Mesothelial cell of epicardium (in vitro differentiated cells): Measurements from ENCODE around the gene NXPE4. TPM values are rescaled to one million over a fixed set of nuclear protein-coding genes. Genes with fewer than 3 reads are reported as not detected.

Experiments used
- DNase-seq, 2 experiments: peaks; one replicate each; pipeline ENCODE4 v3.0.0; 2021; ENCODE audit warnings: low spot score in 2 of 2; ENCODE audit not compliant: unreplicated experiment in 2 of 2
- H3K27ac Mint-ChIP-seq: 2 replicates; pipeline ENCODE4 v1.8.0; 2021; ENCODE audit warnings: mixed read lengths
- H3K27me3 Mint-ChIP-seq: 2 replicates; pipeline ENCODE4 v1.8.0; 2021; ENCODE audit warnings: low read depth, mixed read lengths
- H3K36me3 Mint-ChIP-seq: 2 replicates; pipeline ENCODE4 v1.8.0; 2021; ENCODE audit warnings: mixed read lengths
- H3K4me1 Mint-ChIP-seq: 2 replicates; pipeline ENCODE4 v1.8.0; 2021; ENCODE audit warnings: mixed read lengths
- H3K4me3 Mint-ChIP-seq: 2 replicates; pipeline ENCODE4 v1.8.0; 2021; ENCODE audit warnings: mild to moderate bottlenecking, moderate library complexity, mixed read lengths
- H3K9me3 Mint-ChIP-seq: 2 replicates; pipeline ENCODE4 v1.8.0; 2021; ENCODE audit warnings: mixed read lengths
- CTCF ChIP-seq: fragments of 200-600 bp; sonication (generic); IDR thresholded peaks from one replicate; pipeline ENCODE4 v1.5.0; 2021; ENCODE audit warnings: antibody characterized with exemption; ENCODE audit not compliant: unreplicated experiment
- total RNA-seq: library from RNA; stranded (reverse); gene quantifications from 3 replicates; pipeline ENCODE4 v1.2.1, GENCODE V29; 2021

Gene NXPE4
- total RNA-seq, 1 donor from 2014 or later: not detected

GRCh38 chr11:114571712-114572111 lies 23.9 kb downstream of the NXPE4 start:
- H3K4me1 Mint-ChIP-seq: peaks cover 6% of the 10 kb centered on the region
- no peak for TF ChIP-seq CTCF
- no peak overlapping the region for H3K27ac Mint-ChIP-seq
- H3K9me3 Mint-ChIP-seq: peaks cover 52% of the 10 kb centered on the region
- no peak overlapping the region for H3K4me3 Mint-ChIP-seq
- no peak for DNase-seq
- no peaks in the 10 kb centered on the region for H3K27me3 Mint-ChIP-seq
- H3K36me3 Mint-ChIP-seq: no peaks in the 10 kb centered on the region

GRCh38 chr11:114569801-114570200 lies 25.8 kb downstream of the NXPE4 start:
- no peak for TF ChIP-seq CTCF
- Mint-ChIP-seq H3K27me3 (no peaks in the 10 kb centered on the region), H3K4me1 (peaks cover 9% of the 10 kb centered on the region), H3K4me3 (no peak overlapping the region), H3K27ac (no peak overlapping the region), H3K9me3 (peaks cover 34% of the 10 kb centered on the region), H3K36me3 (no peaks in the 10 kb centered on the region)
- no peak for DNase-seq

- Mint-ChIP-seq H3K27ac (no peak overlapping the region), H3K4me1 (peaks cover 18% of the 10 kb centered on the region), H3K36me3 (no peaks in the 10 kb centered on the region), H3K4me3 (no peak overlapping the region), H3K27me3 (no peaks in the 10 kb centered on the region), H3K9me3 (peaks cover 13% of the 10 kb centered on the region)
- TF ChIP-seq CTCF: no peak
- DNase-seq: no peak
Observed at GRCh38 chr11:114566276-114566675, 29.3 kb downstream of the NXPE4 start.

- DNase-seq: no peak
- H3K9me3 Mint-ChIP-seq: peaks cover 8% of the 10 kb centered on the region
- no peak overlapping the region for H3K4me3 Mint-ChIP-seq
- no peaks in the 10 kb centered on the region for H3K36me3 Mint-ChIP-seq
- peaks cover 14% of the 10 kb centered on the region for H3K4me1 Mint-ChIP-seq
- TF ChIP-seq CTCF: no peak
- no peak overlapping the region for H3K27ac Mint-ChIP-seq
- no peaks in the 10 kb centered on the region for H3K27me3 Mint-ChIP-seq
Observed at GRCh38 chr11:114564831-114565230, 30.8 kb downstream of the NXPE4 start.

GRCh38 chr11:114563077-114563476 lies 32.5 kb downstream of the NXPE4 start:
- H3K4me3 Mint-ChIP-seq: no peak overlapping the region
- H3K27me3 Mint-ChIP-seq: no peaks in the 10 kb centered on the region
- peak overlapping the region; percentile 14 for H3K27ac Mint-ChIP-seq
- H3K9me3 Mint-ChIP-seq: peaks cover 8% of the 10 kb centered on the region
- peaks cover 16% of the 10 kb centered on the region for H3K4me1 Mint-ChIP-seq
- no peaks in the 10 kb centered on the region for H3K36me3 Mint-ChIP-seq
- TF ChIP-seq CTCF: no peak
- DNase-seq: no peak
